Dermis blood vessel endothelial cell (primary cell): Measurements from ENCODE around the gene MAEA. TPM values are rescaled to one million over a fixed set of nuclear protein-coding genes. Genes with fewer than 3 reads are reported as not detected.
"Not testable (repeated sequence)": the region's sequence is repeated elsewhere in the genome, so short reads cannot be mapped to it uniquely, and the experiment has no call there.

ENCODE experiments used
- DNase-seq: peaks from one replicate; pipeline ENCODE4 v3.0.0; 2010
- total RNA-seq: library from RNA; depleted of rRNA; stranded (reverse); fragments of >200 nt; gene quantifications from 2 replicates; pipeline ENCODE4 v1.2.3, GENCODE V29; 2014

MAEA gene
- total RNA-seq, 1 donor from 2014 or later = 75.9 TPM

- no peak for DNase-seq
Measured at GRCh38 chr4:1279253-1279652, 10.4 kb upstream of the MAEA start.

- no peak for DNase-seq
Measured at GRCh38 chr4:1283711-1284110, 6.0 kb upstream of the MAEA start.

- no peak for DNase-seq
Measured at GRCh38 chr4:1285151-1285789, 4.4 kb upstream of the MAEA start.

- DNase-seq = peak; percentile 39
Measured at GRCh38 chr4:1285790-1286553, 3.7 kb upstream of the MAEA start.

GRCh38 chr4:1288786-1289185 is 905 bp upstream of the MAEA start:
- DNase-seq = no peak

- DNase-seq = peak; percentile 32
Measured at GRCh38 chr4:1290165-1290977, 680 bp downstream of the MAEA start.

GRCh38 chr4:1291091-1291490 is 1.4 kb downstream of the MAEA start:
- no peak for DNase-seq

GRCh38 chr4:1291996-1292702 is 2.5 kb downstream of the MAEA start:
- DNase-seq = no peak

GRCh38 chr4:1292703-1293011 is 3.0 kb downstream of the MAEA start:
- DNase-seq = not testable (repeated sequence)

- DNase-seq = no peak
Measured at GRCh38 chr4:1293531-1293941, 3.8 kb downstream of the MAEA start.

GRCh38 chr4:1293991-1294390 is 4.3 kb downstream of the MAEA start:
- DNase-seq = no peak

- no peak for DNase-seq
Measured at GRCh38 chr4:1294424-1294823, 4.7 kb downstream of the MAEA start.

GRCh38 chr4:1294891-1295290 is 5.2 kb downstream of the MAEA start:
- no peak for DNase-seq

- no peak for DNase-seq
Measured at GRCh38 chr4:1295405-1296055, 5.8 kb downstream of the MAEA start.

GRCh38 chr4:1296324-1297022 is 6.8 kb downstream of the MAEA start:
- DNase-seq = no peak

GRCh38 chr4:1297023-1297395 is 7.3 kb downstream of the MAEA start:
- no peak for DNase-seq

- DNase-seq = no peak
Measured at GRCh38 chr4:1297456-1298325, 8.0 kb downstream of the MAEA start.

GRCh38 chr4:1298461-1298860 is 8.8 kb downstream of the MAEA start:
- DNase-seq = no peak

GRCh38 chr4:1299301-1299860 is 9.7 kb downstream of the MAEA start:
- no peak for DNase-seq
